OCI-LY1 (cell line): Measurements from ENCODE around the gene MS4A4A.

Experiments used
- H2AFZ ChIP-seq: fragments of 200-600 bp; sonication (generic), shearing (Covaris generic); 2 replicates; pipeline ENCODE4 v1.6.0; 2014; ENCODE audit warnings: antibody characterized with exemption, mild to moderate bottlenecking, low read length
- H3F3A ChIP-seq: fragments of 200-600 bp; sonication (generic), shearing (Covaris generic); 2 replicates; pipeline ENCODE4 v1.6.0; 2014; ENCODE audit warnings: mild to moderate bottlenecking, antibody characterized with exemption, low read length, moderate library complexity; ENCODE audit not compliant: insufficient read depth
- H3K27ac ChIP-seq: fragments of 200-600 bp; sonication (generic); 2 replicates; pipeline ENCODE4 v1.5.1; 2014; ENCODE audit warnings: low read length, mixed run types, mild to moderate bottlenecking, low read depth; ENCODE audit not compliant: poor library complexity, severe bottlenecking
- H3K27me3 ChIP-seq: fragments of 200-600 bp; sonication (generic); 2 replicates; pipeline ENCODE4 v1.6.0; 2014; ENCODE audit warnings: antibody characterized with exemption, mild to moderate bottlenecking, low read length, moderate library complexity; ENCODE audit not compliant: insufficient read depth
- H3K36me3 ChIP-seq: fragments of 200-600 bp; sonication (generic); 2 replicates; pipeline ENCODE4 v1.6.1; 2014; ENCODE audit warnings: mild to moderate bottlenecking, antibody characterized with exemption, low read length, moderate library complexity, mixed read lengths; ENCODE audit not compliant: insufficient read depth
- H3K4me1 ChIP-seq: fragments of 200-600 bp; sonication (generic); 2 replicates; pipeline ENCODE4 v1.5.1; 2014; ENCODE audit warnings: mild to moderate bottlenecking, low read length, moderate library complexity; ENCODE audit not compliant: insufficient read depth, severe bottlenecking
- H3K4me2 ChIP-seq: fragments of 200-600 bp; sonication (generic), shearing (Covaris generic); 2 replicates; pipeline ENCODE4 v1.6.1; 2014; ENCODE audit warnings: low read length
- H3K4me3 ChIP-seq: fragments of 200-600 bp; sonication (generic); 2 replicates; pipeline ENCODE4 v1.5.1; 2014; ENCODE audit warnings: low read length, low read depth, mild to moderate bottlenecking, mixed read lengths; ENCODE audit not compliant: poor library complexity, severe bottlenecking
- H3K79me2 ChIP-seq: fragments of 200-600 bp; shearing (Covaris generic); 2 replicates; pipeline ENCODE4 v1.6.1; 2016; ENCODE audit warnings: mixed run types, low read length, mixed read lengths; ENCODE audit not compliant: insufficient read depth
- H3K9ac ChIP-seq: fragments of 200-600 bp; sonication (generic), shearing (Covaris generic); 2 replicates; pipeline ENCODE4 v1.6.1; 2014; ENCODE audit warnings: mild to moderate bottlenecking, low read length, mixed read lengths
- H3K9me2 ChIP-seq: fragments of 200-600 bp; sonication (generic), shearing (Covaris generic); 2 replicates; pipeline ENCODE4 v1.6.1; 2014; ENCODE audit warnings: low read depth, mild to moderate bottlenecking, low read length, mixed read lengths
- H3K9me3 ChIP-seq: fragments of 200-600 bp; shearing (Covaris generic); 2 replicates; pipeline ENCODE4 v1.6.1; 2014; ENCODE audit warnings: low read length, mixed read lengths
- H4K20me1 ChIP-seq: fragments of 200-600 bp; sonication (generic), shearing (Covaris generic); 2 replicates; pipeline ENCODE4 v1.6.0; 2016; ENCODE audit warnings: mild to moderate bottlenecking, low read length; ENCODE audit not compliant: insufficient read depth
- CTCF ChIP-seq: fragments of 200-600 bp; sonication (generic), shearing (Covaris generic); IDR thresholded peaks from 2 replicates; pipeline ENCODE4 v1.5.1; 2017; ENCODE audit warnings: mild to moderate bottlenecking, antibody characterized with exemption, low read length, moderate library complexity, mixed read lengths
- EZH2 ChIP-seq: fragments of 200-600 bp; sonication (generic), shearing (Covaris generic); IDR thresholded peaks from 2 replicates; pipeline ENCODE4 v1.8.0; 2017; ENCODE audit warnings: borderline replicate concordance, mixed run types, mild to moderate bottlenecking, antibody characterized with exemption, low read length, moderate library complexity, mixed read lengths

The MS4A4A gene

GRCh38 chr11:60280412-60280811 is at the start of gene MS4A4A:
Gene MS4A4A (plus strand): TSS chr11:60280666. CDS start chr11:60280676, 10 bp downstream.
- no peak within 1 kb of the TSS for H3K4me3 ChIP-seq
- H3K4me1 ChIP-seq: no peaks in the 10 kb centered on the region

GRCh38 chr11:60230681-60231080 is 49.8 kb upstream of the MS4A4A start:
- Histone ChIP-seq H3K36me3 (no peaks in the 10 kb centered on the region), H3K9me3 (no peaks in the 10 kb centered on the region), H2AFZ (no peak overlapping the region), H3K9ac (no peak overlapping the region), H3K4me2 (no peak overlapping the region), H3F3A (no peaks in the 10 kb centered on the region), H3K9me2 (no peaks in the 10 kb centered on the region), H3K27me3 (no peaks in the 10 kb centered on the region), H3K27ac (no peak overlapping the region), H3K4me3 (no peak overlapping the region), H3K4me1 (no peaks in the 10 kb centered on the region), H4K20me1 (no peaks in the 10 kb centered on the region), H3K79me2 (no peaks in the 10 kb centered on the region)
- TF ChIP-seq CTCF: no peak
- TF ChIP-seq EZH2: no peak

More at GRCh38 chr11:60280412-60280811, at the start of gene MS4A4A:
- Histone ChIP-seq H3K27ac (no peak within 1 kb of the TSS), H2AFZ (no peak within 1 kb of the TSS), H3K79me2 (no peaks in the 10 kb centered on the region), H3K4me2 (no peak within 1 kb of the TSS), H3K9me2 (no peaks in the 10 kb centered on the region), H3K36me3 (no peaks in the 10 kb centered on the region), H3K27me3 (no peaks in the 10 kb centered on the region), H4K20me1 (no peaks in the 10 kb centered on the region), H3F3A (no peaks in the 10 kb centered on the region), H3K9me3 (no peaks in the 10 kb centered on the region), H3K9ac (no peak within 1 kb of the TSS)
- TF ChIP-seq EZH2 (no peak), CTCF (no peak)

GRCh38 chr11:60235321-60235720 is 45.1 kb upstream of the MS4A4A start:
- H3K9me2 ChIP-seq: no peaks in the 10 kb centered on the region
- TF ChIP-seq CTCF: no peak
- no peak for TF ChIP-seq EZH2
- no peaks in the 10 kb centered on the region for H3K79me2 ChIP-seq
- no peaks in the 10 kb centered on the region for H3K27me3 ChIP-seq
- H3K4me1 ChIP-seq: no peaks in the 10 kb centered on the region
- no peaks in the 10 kb centered on the region for H4K20me1 ChIP-seq
- no peaks in the 10 kb centered on the region for H3K9me3 ChIP-seq
- H3K4me2 ChIP-seq: no peak overlapping the region
- H3K27ac ChIP-seq: no peak overlapping the region
- no peak overlapping the region for H2AFZ ChIP-seq
- no peaks in the 10 kb centered on the region for H3K36me3 ChIP-seq
- no peak overlapping the region for H3K9ac ChIP-seq
- H3F3A ChIP-seq: no peaks in the 10 kb centered on the region
- H3K4me3 ChIP-seq: no peak overlapping the region
